PC-3 (cell line): ENCODE data around the gene TRAF3.

Source experiments
- CTCF ChIP-seq: fragments of 300-600 bp; sonication (generic); conservative IDR thresholded peaks from 2 replicates; pipeline ENCODE4 v1.5.1; 2017; ENCODE audit warnings: antibody characterized with exemption, low read depth, mild to moderate bottlenecking, low read length
- EZH2 ChIP-seq: fragments of 300-600 bp; sonication (generic); IDR thresholded peaks from one replicate; pipeline ENCODE4 v1.6.1; 2017; ENCODE audit warnings: antibody characterized with exemption, mild to moderate bottlenecking, low read length; ENCODE audit not compliant: unreplicated experiment
- EZH2phosphoT487 ChIP-seq: fragments of 300-600 bp; sonication (generic); IDR thresholded peaks from 2 replicates; pipeline ENCODE4 v1.6.1; 2018; ENCODE audit warnings: mild to moderate bottlenecking, antibody characterized with exemption, low read length, borderline replicate concordance

- TF ChIP-seq CTCF (no peak), EZH2 (no peak), EZH2phosphoT487 (no peak)
These were observed 16.5 kb downstream of the TRAF3 start for GRCh38 chr14:102793531-102794328.
